ENCODE measurements around the gene AOPEP. TPM values are rescaled to one million over a fixed set of nuclear protein-coding genes. Genes with fewer than 3 reads are reported as not detected.

Gene AOPEP
- total and polyA plus RNA-seq, 2 donors (not counting 1 experiment from before 2014, with no cell fraction given), result 66.1 to 94.1 TPM

DNA sequence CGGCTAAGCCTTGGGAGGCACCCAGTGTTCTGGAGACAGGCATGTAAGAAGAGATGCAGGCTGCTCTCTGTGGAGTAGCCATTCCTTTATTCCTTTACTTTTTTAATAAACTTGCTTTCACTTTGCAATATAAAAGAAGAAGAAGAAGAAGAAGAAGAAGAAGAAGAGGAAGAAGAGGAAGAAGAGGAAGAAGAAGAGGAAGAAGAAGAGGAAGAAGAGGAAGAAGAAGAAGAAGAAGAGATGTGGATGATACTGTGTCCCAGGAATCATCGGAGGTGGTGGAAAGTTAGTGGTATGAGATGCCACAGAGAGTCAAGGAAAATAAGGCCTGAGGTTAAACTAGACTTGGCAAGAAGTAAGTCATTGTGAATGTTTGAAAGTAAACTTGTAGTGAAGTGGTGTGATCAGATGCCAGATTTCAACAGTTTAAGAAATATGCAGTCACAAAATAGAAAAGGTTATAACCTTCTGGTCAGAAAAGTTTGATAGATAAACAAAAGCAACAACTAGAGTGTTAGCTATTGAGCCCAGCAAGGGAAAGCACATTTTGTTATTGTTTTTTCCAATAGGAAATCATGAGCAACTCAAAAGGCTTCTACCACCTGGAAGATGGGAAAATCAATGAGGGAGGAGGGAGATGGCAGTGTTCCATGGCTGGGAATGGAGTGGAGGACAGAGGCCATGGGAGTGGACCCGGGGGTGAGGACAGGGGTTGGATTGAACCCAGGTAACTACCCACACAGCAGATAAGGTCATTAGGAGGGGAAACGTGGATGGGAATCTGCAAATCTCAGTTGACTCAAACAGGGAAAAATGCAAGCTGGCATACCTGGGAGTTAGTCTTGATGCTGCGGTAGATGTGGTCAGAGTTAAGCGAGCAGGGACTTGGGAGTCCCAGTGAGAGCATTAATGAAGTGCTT lies 16.8 kb downstream of the AOPEP start:
- TF ChIP-seq EZH2 (IDR thresholded peaks at IDR 0.05; ENCODE audit: low read length, missing control alignments), result no peak
- TF ChIP-seq, protein P1, sequence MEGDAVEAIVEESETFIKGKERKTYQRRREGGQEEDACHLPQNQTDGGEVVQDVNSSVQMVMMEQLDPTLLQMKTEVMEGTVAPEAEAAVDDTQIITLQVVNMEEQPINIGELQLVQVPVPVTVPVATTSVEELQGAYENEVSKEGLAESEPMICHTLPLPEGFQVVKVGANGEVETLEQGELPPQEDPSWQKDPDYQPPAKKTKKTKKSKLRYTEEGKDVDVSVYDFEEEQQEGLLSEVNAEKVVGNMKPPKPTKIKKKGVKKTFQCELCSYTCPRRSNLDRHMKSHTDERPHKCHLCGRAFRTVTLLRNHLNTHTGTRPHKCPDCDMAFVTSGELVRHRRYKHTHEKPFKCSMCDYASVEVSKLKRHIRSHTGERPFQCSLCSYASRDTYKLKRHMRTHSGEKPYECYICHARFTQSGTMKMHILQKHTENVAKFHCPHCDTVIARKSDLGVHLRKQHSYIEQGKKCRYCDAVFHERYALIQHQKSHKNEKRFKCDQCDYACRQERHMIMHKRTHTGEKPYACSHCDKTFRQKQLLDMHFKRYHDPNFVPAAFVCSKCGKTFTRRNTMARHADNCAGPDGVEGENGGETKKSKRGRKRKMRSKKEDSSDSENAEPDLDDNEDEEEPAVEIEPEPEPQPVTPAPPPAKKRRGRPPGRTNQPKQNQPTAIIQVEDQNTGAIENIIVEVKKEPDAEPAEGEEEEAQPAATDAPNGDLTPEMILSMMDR (conservative IDR thresholded peaks at IDR 0.05 in 1 of 2, IDR thresholded peaks at IDR 0.05 in 1 of 2; ENCODE audit: low read depth in 1 of 2, low read length in 2 of 2), result no peak
- Histone ChIP-seq H3K27ac (ENCODE audit: insufficient read depth, low read length) (no peak overlapping the region), H2AFZ (ENCODE audit: low read length) (no peak overlapping the region), H3K36me3 (ENCODE audit: control insufficient read depth, insufficient read depth, low read length) (no peaks in the 10 kb centered on the region), H4K20me1 (ENCODE audit: control insufficient read depth, extremely low read depth, insufficient read depth, low read length) (no peaks in the 10 kb centered on the region), H3K4me3 (replicated peaks in 1 of 4; ENCODE audit: control extremely low read depth in 1 of 4, insufficient read depth in 1 of 4, low read depth in 3 of 4, low read length in 4 of 4) (no peak overlapping the region), H3K9ac (ENCODE audit: insufficient read depth, low read length) (no peak overlapping the region), H3K4me1 (ENCODE audit: control insufficient read depth, extremely low read depth, insufficient read depth, low read length) (no peaks in the 10 kb centered on the region), H3K9me3 (ENCODE audit: control insufficient read depth, insufficient read depth, low read depth, low read length) (no peaks in the 10 kb centered on the region), H3K27me3 (ENCODE audit: control insufficient read depth, insufficient read depth, low read length) (no peaks in the 10 kb centered on the region), H3K4me2 (ENCODE audit: extremely low read depth, insufficient read depth, low read length) (no peak overlapping the region), H3K79me2 (ENCODE audit: control insufficient read depth, insufficient read depth, low read length) (no peaks in the 10 kb centered on the region)
- DNase-seq (ENCODE audit: low read depth in 2 of 2), result peak in 1 of 2 donors; percentile 83

DNA sequence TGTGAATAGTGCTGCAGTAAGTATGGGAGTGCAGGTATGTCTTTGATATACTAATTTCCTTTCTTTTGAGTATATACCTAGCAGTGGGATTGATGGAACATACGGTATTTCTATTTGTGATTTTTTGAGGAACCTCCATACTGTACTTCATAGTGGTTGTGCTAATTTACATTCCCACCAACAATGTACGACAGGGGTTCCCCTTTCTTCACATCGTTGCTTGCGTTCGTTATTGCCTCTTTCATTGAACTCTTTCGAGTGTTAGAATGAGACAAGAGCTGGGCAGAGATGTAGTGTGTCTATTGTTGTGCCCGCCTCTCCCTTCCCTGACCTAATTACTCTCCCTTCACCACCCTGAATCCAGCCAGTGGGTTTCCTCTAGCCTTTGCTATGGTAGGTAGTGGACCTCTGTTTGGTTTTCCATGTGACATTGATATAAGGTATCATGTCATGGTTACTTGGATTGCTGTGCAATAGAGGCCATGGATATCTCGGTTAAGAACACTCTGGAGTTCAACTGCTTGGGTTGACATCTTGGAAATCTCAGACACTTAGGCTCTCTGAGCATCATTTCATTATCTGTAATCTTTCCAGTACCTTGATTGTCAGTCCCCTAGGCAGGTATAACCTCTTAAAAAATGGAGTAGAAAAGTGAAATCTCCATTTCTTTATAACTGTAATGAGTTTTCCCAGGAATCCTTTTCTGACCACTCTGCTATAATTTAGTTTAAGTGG lies 19.5 kb downstream of the AOPEP start:
- Histone ChIP-seq H3K27me3 (ENCODE audit: control insufficient read depth, insufficient read depth, low read length) (no peaks in the 10 kb centered on the region), H4K20me1 (ENCODE audit: control insufficient read depth, extremely low read depth, insufficient read depth, low read length) (no peaks in the 10 kb centered on the region), H3K9me3 (ENCODE audit: control insufficient read depth, insufficient read depth, low read depth, low read length) (no peaks in the 10 kb centered on the region), H3K27ac (ENCODE audit: insufficient read depth, low read length) (no peak overlapping the region), H3K9ac (ENCODE audit: insufficient read depth, low read length) (no peak overlapping the region), H3K4me1 (ENCODE audit: control insufficient read depth, extremely low read depth, insufficient read depth, low read length) (no peaks in the 10 kb centered on the region), H3K4me2 (ENCODE audit: extremely low read depth, insufficient read depth, low read length) (no peak overlapping the region), H3K36me3 (ENCODE audit: control insufficient read depth, insufficient read depth, low read length) (no peaks in the 10 kb centered on the region), H3K4me3 (replicated peaks in 1 of 4; ENCODE audit: control extremely low read depth in 1 of 4, insufficient read depth in 1 of 4, low read depth in 3 of 4, low read length in 4 of 4) (no peak overlapping the region), H3K79me2 (ENCODE audit: control insufficient read depth, insufficient read depth, low read length) (no peaks in the 10 kb centered on the region), H2AFZ (ENCODE audit: low read length) (no peak overlapping the region)
- TF ChIP-seq EZH2 (IDR thresholded peaks at IDR 0.05; ENCODE audit: low read length, missing control alignments), result no peak
- TF ChIP-seq, protein P1 (conservative IDR thresholded peaks at IDR 0.05 in 1 of 2, IDR thresholded peaks at IDR 0.05 in 1 of 2; ENCODE audit: low read depth in 1 of 2, low read length in 2 of 2), result no peak
- no peak for DNase-seq (ENCODE audit: low read depth in 2 of 2)
